Activated CD4-positive, alpha-beta T cell treated with anti-CD3 and anti-CD28 coated beads, Interleukin-2, amount 50 U/mL, for 1 hour (primary cell): ENCODE measurements around the gene SNRNP25.
A peak's percentile ranks its signal among the peaks of the same experiment; 100 is the strongest.

Experiments used
- DNase-seq: peaks from one replicate; pipeline ENCODE4 v3.0.0-alpha.2; 2020

SNRNP25 gene

DNA sequence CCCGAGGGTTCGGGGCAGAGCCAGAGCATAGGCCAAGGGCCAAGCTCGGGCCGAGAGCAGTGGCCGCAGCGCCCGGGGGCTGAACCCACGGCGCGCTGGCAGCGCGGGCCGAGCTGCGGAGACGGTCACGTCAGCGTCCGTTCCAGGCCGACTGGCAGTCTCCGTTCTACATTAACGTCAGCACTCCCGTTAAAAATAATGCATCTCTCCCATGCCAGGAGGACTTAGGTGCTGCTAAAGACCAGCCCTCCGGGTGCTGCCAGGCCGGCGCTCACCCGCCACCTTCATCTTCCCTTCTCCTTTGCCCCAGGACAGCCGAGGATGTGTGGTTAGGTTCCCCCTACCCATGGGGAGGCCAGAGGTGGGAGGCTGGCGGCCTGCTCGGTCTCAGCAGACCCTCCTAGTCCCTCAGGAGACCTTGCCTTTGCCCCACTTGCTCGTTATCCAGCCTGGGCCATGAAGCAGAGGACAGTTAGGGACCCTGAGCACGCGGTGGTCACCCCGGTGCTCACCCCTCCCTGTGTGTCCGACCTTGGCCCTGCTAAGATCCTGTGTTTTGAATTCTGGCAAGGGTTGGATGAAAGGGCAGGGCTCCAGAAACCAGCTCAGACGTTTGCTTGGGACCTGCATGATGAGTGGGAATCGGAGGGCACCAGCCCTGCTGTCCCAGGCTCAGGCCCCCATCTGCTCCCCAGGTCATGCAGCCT lies 25.0 kb downstream of the SNRNP25 start:
- no peak for DNase-seq

DNA sequence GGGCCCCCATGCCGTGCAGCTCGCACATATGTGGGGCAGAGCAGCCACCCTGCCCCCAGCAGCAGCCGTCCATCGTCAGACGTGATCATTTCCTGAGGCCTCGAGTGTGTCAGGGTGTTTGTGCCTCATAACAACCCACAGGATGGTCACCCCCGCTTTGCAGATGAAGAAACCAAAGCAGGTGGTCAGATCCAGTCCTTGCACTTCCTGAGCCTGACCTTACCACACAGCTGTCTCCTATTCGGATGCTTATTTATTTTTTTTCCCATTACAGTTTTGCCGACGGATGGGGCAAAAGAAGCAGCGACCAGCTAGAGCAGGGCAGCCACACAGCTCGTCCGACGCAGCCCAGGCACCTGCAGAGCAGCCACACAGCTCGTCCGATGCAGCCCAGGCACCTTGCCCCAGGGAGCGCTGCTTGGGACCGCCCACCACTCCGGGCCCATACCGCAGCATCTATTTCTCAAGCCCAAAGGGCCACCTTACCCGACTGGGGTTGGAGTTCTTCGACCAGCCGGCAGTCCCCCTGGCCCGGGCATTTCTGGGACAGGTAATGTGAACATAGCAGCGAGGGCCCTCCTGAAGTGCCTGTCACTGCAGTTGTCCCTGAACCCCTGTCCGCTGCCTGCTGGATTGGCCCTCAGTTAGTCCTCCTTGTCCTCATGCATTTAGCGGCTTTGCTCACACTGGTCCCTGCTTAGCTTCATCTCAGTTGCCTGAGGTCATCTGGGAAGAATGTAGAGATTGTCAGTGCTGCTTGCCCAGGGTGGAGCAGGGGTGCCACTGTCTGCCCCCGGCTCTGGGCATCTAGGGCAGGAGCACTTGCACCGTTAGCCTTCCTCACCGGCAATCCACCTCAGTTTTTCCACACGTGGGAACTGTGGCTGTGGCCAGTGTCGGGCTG lies 25.8 kb downstream of the SNRNP25 start:
- DNase-seq = no peak

DNA sequence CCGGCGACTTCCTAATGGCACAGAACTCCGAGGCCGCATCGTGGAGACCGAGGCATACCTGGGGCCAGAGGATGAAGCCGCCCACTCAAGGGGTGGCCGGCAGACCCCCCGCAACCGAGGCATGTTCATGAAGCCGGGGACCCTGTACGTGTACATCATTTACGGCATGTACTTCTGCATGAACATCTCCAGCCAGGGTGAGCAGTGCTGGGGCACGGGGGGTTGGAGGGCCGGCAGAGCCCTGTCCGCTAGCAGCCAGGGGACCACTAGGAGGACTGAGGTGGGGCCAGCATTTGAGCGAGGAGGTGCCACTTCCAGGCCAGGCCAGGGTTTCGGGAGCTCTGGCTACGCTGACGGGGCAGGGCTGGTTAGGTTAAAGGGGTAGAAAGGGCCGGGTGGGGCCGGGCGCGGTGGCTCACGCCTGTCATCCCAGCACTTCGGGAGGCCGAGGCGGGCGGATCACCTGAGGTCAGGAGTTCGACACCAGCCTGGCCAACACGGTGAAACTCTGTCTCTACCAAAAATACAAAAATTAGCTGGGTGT lies 29.5 kb downstream of the SNRNP25 start:
- no peak for DNase-seq

DNA sequence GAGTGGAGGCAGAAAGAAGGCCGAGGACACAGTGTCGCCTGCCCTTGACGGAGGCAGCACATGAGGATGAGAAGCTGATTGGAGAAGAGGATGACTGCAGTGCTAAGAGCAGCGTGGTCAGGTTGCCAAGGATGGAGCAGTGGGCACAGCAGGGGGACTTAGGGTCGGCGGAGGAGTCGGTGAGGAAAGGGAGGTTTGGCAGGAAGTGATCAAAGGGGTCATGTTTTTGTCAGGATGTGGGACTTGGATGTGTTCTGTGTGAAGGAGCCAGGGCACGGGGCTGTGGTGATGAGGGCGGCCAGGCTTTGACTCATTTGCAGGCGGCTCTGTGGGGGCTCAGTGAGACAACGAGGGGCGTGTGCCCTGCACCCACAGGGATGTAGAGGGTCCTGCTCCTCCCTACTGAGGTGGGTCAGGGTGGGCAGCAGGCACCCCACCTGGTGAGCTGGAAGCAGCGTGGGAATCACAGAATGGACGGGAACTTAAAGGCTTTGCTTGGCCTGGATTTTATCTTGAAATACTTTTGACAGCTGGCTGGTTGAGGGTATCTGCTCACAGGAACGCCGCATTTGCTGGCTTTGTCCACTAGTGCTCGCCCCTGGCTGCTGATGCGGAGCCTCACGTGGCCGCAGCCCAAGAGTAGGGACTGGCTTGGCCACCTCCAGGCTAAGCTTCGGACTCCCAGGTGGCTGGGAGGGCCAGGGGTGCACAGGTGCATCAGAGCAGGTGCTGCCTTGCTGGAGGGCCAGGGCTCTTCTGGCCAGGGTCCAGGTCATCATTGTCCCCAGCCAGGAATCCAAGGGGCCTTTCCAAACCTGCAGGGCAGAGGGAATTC lies 30.4 kb downstream of the SNRNP25 start:
- DNase-seq = no peak

DNA sequence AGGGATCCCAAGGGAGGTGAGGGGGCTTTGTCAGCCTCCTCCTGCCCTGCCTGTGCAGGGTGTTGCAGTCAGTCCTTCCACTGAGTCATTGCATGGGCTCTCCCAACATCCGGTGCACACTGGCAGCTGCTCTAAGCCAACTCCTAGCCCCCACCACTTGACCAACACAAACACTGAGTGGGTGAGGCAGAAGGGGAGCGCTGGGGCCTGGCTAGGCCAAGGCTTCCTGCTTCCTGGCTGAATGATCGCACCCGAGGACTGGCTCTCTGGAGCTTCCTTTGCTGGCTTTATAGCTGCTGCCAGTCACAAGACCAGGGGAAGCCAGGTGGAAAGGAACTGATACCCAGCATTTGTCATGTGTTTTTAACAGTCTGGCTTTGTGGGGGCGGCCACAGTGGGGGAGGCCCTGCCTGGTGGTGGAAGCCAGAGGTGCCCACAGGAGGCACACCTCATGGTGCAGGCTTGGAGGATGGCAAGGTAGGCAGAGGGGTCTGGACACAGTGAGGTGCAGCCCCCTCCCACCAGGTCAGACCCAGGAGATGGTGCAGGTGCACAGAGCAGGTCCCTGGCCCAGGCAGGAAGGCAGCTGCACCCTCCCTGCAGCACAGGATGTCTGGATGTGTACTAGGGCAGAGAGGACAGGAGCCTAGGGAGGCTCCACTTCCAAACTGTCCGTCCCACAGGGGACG lies 31.2 kb downstream of the SNRNP25 start:
- DNase-seq = no peak

GRCh38 chr16:85407-85782 lies 31.8 kb downstream of the SNRNP25 start:
- no peak for DNase-seq

GRCh38 chr16:85865-86264 lies 32.2 kb downstream of the SNRNP25 start:
- DNase-seq = no peak

DNA sequence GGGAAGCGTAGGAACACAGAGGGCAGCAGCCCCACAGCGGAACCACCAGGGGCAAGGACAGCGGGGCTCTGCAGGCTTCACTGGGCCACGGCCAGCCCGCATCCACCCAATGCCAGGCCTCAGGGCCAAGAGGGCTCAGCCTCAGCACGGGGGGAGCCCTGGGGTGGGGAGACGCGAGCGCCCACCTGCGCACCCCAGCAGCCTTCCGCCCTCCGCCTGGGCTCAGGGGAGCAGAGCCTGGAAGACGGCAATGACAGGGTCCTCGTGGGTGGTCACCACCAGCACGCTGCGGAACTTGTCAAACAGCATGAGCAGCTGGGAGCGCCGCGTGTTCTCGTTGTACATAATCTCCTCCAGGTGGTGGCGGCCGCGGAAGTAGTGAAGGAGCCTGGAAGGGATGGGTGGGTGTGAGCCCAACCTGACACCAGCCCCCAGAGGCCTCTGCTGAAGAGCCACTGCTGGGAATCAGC lies 32.9 kb downstream of the SNRNP25 start:
- no peak for DNase-seq

DNA sequence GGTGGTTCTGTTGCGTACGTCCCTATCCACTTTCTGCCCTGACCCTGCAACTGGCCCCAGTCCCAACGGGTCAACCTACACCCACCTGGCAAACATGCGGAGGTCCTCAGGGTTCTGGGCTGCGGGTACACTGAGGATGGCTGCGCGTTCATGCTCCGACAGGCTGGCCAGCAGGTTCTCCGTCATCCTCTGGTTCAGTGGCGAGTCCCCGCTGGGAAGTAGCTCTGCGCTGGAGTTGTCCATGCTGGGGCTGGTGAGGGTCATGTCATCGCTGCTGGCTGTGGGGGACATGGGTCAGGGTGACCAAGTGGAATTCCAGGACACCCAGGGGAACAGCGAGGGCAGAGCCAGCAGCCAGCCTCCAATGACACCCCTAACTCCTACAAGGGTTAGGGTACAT lies 35.0 kb downstream of the SNRNP25 start:
- DNase-seq = no peak

DNA sequence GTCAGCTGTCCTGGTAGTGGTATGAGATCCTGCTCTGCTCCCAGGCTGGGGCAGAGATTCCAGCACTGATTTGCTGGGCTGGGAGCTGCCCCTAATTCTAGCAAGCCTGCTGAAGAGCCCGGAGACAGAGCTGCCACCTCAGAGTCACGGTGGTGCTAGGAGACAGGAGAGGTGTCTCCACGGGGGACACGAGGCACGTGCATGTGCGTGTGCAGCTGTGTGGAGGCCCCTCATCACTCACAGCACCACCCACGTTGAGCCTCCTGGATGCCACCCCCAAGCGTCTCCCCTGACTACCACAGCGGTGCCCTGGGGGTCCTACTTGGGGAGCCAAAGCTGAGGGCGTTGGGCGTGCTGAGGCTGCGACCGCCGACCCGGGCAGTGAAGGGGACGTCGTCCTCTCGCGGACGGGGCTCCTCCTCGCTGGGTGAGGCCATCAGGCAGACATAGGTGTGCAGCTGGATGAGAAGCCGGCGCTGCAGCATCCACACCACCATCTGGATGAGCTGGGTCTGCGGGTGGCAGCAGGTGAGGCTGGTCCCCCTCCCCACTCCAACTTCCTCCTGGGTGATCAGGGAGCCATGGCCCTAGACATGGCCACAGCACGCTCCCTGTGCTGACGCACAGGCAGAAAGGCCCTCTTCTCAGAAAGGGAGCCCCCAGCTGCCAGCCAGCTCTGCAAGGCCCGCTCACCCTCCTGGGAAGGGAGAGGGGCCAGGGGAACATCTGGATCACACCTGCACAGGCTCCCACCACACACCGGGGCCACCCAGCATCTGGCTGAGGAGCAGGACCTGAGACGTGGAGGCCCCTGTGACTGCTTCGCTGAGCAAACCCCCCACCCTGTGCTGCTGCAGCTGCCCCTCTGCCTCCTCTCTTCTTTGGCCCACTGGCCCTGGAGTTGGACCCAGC lies 36.0 kb downstream of the SNRNP25 start:
- DNase-seq = no peak

GRCh38 chr16:91484-91883 lies 37.9 kb downstream of the SNRNP25 start:
- DNase-seq = no peak

DNA sequence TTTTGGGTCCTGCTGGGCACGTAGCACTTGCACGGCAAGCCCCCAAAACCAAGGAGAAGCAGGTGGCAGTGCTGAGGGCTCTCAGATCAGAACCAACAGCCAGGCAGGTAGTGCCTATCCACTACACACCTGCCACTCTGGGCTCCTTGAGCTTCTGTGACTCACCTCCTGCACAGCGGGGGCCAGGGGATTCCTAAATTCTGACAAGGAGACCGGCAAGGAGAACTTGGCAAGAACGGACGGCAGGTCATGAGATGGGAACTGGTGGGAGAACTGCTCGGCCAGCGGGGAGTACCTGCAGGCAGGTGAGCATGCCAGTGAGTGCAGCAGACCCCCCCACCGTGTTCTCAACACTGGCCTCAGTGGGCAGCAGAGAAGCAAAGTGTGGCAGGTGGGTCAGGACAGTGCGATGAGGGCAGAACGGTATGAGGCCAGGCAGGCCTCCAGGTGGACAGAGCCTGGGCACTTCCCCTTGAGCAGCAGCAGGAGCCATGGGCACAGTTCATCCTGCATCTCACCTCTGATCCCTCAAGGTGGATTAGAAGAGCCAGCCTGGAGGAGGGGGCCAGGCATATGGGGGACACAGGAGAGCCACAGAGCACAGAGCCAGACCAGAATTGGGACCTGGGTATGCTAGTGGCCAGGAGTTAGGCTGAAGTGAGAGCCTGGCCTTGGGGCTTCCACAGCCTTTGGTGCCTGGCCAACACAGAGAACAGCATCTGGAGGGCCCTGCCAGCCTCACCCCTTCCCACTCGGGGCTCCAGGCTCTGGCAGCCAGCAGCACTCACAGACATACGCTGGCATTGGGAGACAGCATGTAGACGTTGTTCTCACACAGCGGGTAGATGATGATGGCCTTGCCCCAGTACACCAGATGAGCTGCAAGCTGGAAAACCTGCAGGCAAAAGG lies 39.1 kb downstream of the SNRNP25 start:
- no peak for DNase-seq

- DNase-seq = no peak
Measured at GRCh38 chr16:94918-95265, 41.3 kb downstream of the SNRNP25 start.

GRCh38 chr16:96935-97381 lies 43.3 kb downstream of the SNRNP25 start:
- DNase-seq = peak; percentile 88

GRCh38 chr16:97822-98221 lies 44.2 kb downstream of the SNRNP25 start:
- no peak for DNase-seq

DNA sequence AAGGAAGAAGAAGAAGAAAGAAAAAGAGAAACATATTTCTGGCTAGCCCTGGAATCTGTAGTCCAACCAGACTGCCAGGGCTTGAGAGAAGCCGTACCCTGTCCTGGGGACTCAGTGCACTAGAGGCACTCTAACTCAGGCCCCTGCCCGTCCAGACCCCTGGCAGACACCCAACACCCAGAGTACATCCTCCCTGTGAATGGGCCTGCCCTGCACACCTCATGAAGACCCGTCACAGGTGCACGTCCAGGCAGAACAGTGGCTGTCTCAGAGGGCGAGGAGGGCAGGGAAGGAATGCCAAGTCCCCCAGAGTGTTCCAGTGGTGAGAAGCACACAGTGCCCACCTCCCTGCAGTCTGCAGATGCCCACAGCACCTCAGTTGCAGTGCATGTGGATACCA lies 47.4 kb downstream of the SNRNP25 start:
- no peak for DNase-seq

- no peak for DNase-seq
Measured at GRCh38 chr16:101586-101985, 48.0 kb downstream of the SNRNP25 start.

DNA sequence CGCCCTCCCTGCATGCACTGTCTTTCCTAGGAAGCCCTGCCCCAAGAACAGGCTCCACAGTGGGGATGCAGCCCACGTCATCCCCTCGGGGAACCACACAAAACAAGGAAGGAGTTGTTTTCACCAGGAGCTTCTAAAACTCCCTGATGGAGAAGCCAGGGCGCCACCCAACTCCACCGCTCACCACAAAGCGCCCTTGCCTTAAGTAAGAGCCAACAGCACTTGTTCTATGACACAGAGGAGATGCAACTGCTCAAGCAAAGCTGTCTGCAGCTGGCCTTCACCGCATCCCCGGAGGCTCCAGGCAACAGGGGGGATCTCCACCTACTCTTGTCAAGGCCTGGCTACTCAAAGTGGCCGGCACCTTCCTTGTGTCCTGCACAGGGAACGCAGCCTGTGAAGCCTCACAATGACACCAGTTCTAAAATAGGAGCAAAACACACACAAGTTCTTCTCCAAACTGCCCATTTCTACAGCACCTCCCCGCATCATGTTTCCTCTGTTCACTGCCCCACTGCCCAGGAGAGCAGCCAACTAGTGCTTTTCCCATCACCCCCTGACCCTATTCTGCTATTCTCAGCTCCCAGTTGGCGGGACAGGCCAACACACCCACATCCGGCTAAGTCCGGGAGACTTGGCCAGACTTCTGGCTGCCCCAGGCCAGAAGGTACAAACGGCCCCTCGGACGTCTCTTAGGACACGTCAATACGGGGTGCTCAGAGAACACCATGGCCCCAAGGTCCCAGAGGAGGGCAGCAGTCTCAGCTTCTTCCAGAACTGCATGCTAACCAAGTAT lies 48.6 kb downstream of the SNRNP25 start:
- no peak for DNase-seq

DNA sequence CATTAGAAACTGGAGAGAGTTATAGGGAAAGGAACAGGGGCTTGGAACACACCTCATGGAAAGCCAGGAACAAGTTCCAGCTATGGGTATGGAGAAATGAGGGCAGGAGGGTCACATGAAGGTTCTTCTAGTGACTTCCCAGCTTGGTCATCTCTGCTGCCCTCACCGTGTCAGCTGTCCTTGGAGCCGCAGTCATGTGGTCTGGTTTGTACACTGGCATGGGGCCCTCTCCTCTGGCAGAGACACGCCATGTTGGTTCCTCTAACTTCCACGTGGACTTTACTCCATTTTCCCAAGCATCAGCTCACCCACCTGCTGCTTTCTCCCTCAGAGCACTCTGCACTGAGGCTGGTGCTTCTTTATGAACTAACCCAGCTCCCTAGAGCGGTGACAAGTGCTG lies 50.7 kb downstream of the SNRNP25 start:
- DNase-seq = no peak
